Mesendoderm (in vitro differentiated cells): ENCODE data around the gene STX8.

Experiments
- DNase-seq: peaks from one replicate; pipeline ENCODE4 v3.0.0; 2013
- H2AK5ac ChIP-seq: 2 replicates; pipeline ENCODE4 v1.6.1; 2013; ENCODE audit warnings: low read length, inconsistent platforms
- H2BK120ac ChIP-seq: 2 replicates; pipeline ENCODE4 v1.6.1; 2013; ENCODE audit warnings: low read depth, mild to moderate bottlenecking, low read length, moderate library complexity, mixed read lengths
- H2BK15ac ChIP-seq: replicated peaks from 2 replicates; pipeline ENCODE4 v1.6.1; 2013; ENCODE audit warnings: low read depth, mild to moderate bottlenecking, moderate library complexity
- H2BK5ac ChIP-seq: 2 replicates; pipeline ENCODE4 v1.6.1; 2013; ENCODE audit warnings: low read length, inconsistent platforms
- H3K18ac ChIP-seq: 2 replicates; pipeline ENCODE4 v1.6.1; 2013; ENCODE audit warnings: mild to moderate bottlenecking, low read length, mixed read lengths
- H3K23ac ChIP-seq: one replicate; pipeline ENCODE4 v1.6.1; 2013; ENCODE audit warnings: low read length
- H3K27ac ChIP-seq: 2 replicates; pipeline ENCODE4 v1.5.1; 2013; ENCODE audit warnings: low read depth, mild to moderate bottlenecking, inconsistent platforms, low read length, moderate library complexity
- H3K27me3 ChIP-seq: 2 replicates; pipeline ENCODE4 v1.6.1; 2013; ENCODE audit warnings: low read length, control low read depth, mild to moderate bottlenecking, inconsistent platforms; ENCODE audit not compliant: insufficient read depth, poor library complexity
- H3K36me3 ChIP-seq: 2 replicates; pipeline ENCODE4 v1.6.1; 2013; ENCODE audit warnings: low read length, inconsistent platforms; ENCODE audit not compliant: control insufficient read depth, insufficient read depth
- H3K4ac ChIP-seq: one replicate; pipeline ENCODE4 v1.6.1; 2013; ENCODE audit warnings: low read depth, mild to moderate bottlenecking, low read length, moderate library complexity
- H3K4me1 ChIP-seq: 2 replicates; pipeline ENCODE4 v1.6.1; 2013; ENCODE audit warnings: low read depth, low read length, inconsistent platforms; ENCODE audit not compliant: control insufficient read depth
- H3K4me2 ChIP-seq: 2 replicates; pipeline ENCODE4 v1.6.1; 2013; ENCODE audit warnings: low read length
- H3K4me3 ChIP-seq: 2 replicates; pipeline ENCODE4 v1.5.1; 2013; ENCODE audit warnings: mild to moderate bottlenecking, low read length
- H3K56ac ChIP-seq: one replicate; pipeline ENCODE4 v1.6.1; 2013; ENCODE audit warnings: low read length
- H3K79me1 ChIP-seq: 2 replicates; pipeline ENCODE4 v1.6.1; 2013; ENCODE audit warnings: low read length, inconsistent platforms
- H3K79me2 ChIP-seq: 2 replicates; pipeline ENCODE4 v1.6.1; 2013; ENCODE audit warnings: mild to moderate bottlenecking, low read length; ENCODE audit not compliant: control insufficient read depth, insufficient read depth
- H3K9ac ChIP-seq: 2 replicates; pipeline ENCODE4 v1.6.1; 2013; ENCODE audit warnings: low read length, inconsistent platforms
- H4K5ac ChIP-seq: one replicate; pipeline ENCODE4 v1.6.1; 2013; ENCODE audit warnings: low read length
- H4K8ac ChIP-seq: one replicate; pipeline ENCODE4 v1.6.1; 2013; ENCODE audit warnings: low read depth, mild to moderate bottlenecking, control low read depth, low read length, moderate library complexity
- WGBS: extraction: QIAGEN DNeasy Blood & Tissue Kit; methylation state at CpG from one replicate; pipeline ENCODE4 v1.1.7; 2013; ENCODE audit warnings: low lambda C conversion rate, missing lambda C conversion rate; ENCODE audit not compliant: insufficient coverage; ENCODE audit errors: extremely low coverage; 5-methylcytosine and 5-hydroxymethylcytosine counted together

Gene STX8

GRCh38 chr17:9587969-9588656 lies 12.5 kb upstream of the STX8 start:
- H3K56ac ChIP-seq, result no peak overlapping the region
- H3K36me3 ChIP-seq, result no peaks in the 10 kb centered on the region
- H3K18ac ChIP-seq, result no peak overlapping the region
- H3K79me1 ChIP-seq, result no peaks in the 10 kb centered on the region
- H3K4me2 ChIP-seq, result no peak overlapping the region
- WGBS, result no CpG with 5 or more reads among the region's 10 CpGs
- H2BK5ac ChIP-seq, result no peak overlapping the region
- H3K4me3 ChIP-seq, result no peak overlapping the region
- no peak overlapping the region for H3K4ac ChIP-seq
- H2BK15ac ChIP-seq, result no peak overlapping the region
- no peak overlapping the region for H3K23ac ChIP-seq
- no peak overlapping the region for H2BK120ac ChIP-seq
- H3K27me3 ChIP-seq, result no peaks in the 10 kb centered on the region
- no peak overlapping the region for H3K27ac ChIP-seq
- no peaks in the 10 kb centered on the region for H3K79me2 ChIP-seq
- no peak overlapping the region for H4K8ac ChIP-seq
- H3K9ac ChIP-seq, result no peak overlapping the region
- H4K5ac ChIP-seq, result no peak overlapping the region
- no peaks in the 10 kb centered on the region for H3K4me1 ChIP-seq
- DNase-seq, result peak; percentile 21
- no peak overlapping the region for H2AK5ac ChIP-seq

GRCh38 chr17:9577373-9577709 lies 1.7 kb upstream of the STX8 start:
- WGBS, result 100% methylated on average over 1 of the region's 4 CpGs
- H3K56ac ChIP-seq, result no peak overlapping the region
- H3K27me3 ChIP-seq, result no peaks in the 10 kb centered on the region
- no peak overlapping the region for H3K9ac ChIP-seq
- no peaks in the 10 kb centered on the region for H3K79me2 ChIP-seq
- no peak overlapping the region for H3K4ac ChIP-seq
- no peak overlapping the region for H3K4me3 ChIP-seq
- H2AK5ac ChIP-seq, result no peak overlapping the region
- H3K23ac ChIP-seq, result no peak overlapping the region
- no peak for DNase-seq
- H3K4me2 ChIP-seq, result no peak overlapping the region
- no peak overlapping the region for H3K18ac ChIP-seq
- H3K36me3 ChIP-seq, result no peaks in the 10 kb centered on the region
- H3K4me1 ChIP-seq, result no peaks in the 10 kb centered on the region
- H2BK15ac ChIP-seq, result no peak overlapping the region
- H3K27ac ChIP-seq, result no peak overlapping the region
- no peak overlapping the region for H2BK120ac ChIP-seq
- H3K79me1 ChIP-seq, result no peaks in the 10 kb centered on the region
- H4K8ac ChIP-seq, result no peak overlapping the region
- H2BK5ac ChIP-seq, result no peak overlapping the region
- no peak overlapping the region for H4K5ac ChIP-seq

- Histone ChIP-seq H3K4me2 (peak within 1 kb of the TSS; percentile 92), H3K23ac (no peak within 1 kb of the TSS), H3K4me1 (no peaks in the 10 kb centered on the region), H3K4ac (no peak within 1 kb of the TSS), H3K18ac (no peak within 1 kb of the TSS), H3K79me2 (no peaks in the 10 kb centered on the region), H3K56ac (peak within 1 kb of the TSS; percentile 95), H3K4me3 (peak within 1 kb of the TSS; percentile 96), H4K8ac (no peak within 1 kb of the TSS), H3K27me3 (no peaks in the 10 kb centered on the region), H2BK120ac (no peak within 1 kb of the TSS), H3K79me1 (no peaks in the 10 kb centered on the region), H2AK5ac (no peak within 1 kb of the TSS), H4K5ac (no peak within 1 kb of the TSS), H3K27ac (peak within 1 kb of the TSS; percentile 0), H3K9ac (peak within 1 kb of the TSS; percentile 90), H2BK15ac (no peak within 1 kb of the TSS), H2BK5ac (no peak within 1 kb of the TSS), H3K36me3 (no peaks in the 10 kb centered on the region)
- DNase-seq, result peak; percentile 94
- WGBS, result no CpG with 5 or more reads among the region's 38 CpGs
Measured at GRCh38 chr17:9576521-9577372, 1.1 kb upstream of the STX8 start, which contains the start of gene CFAP52. Gene CFAP52, plus strand, starts transcription at chr17:9576642. Its CDS starts 54 bp downstream, at chr17:9576696.

- Histone ChIP-seq H2AK5ac (no peak overlapping the region), H3K4me2 (no peak overlapping the region), H2BK120ac (no peak overlapping the region), H3K9ac (no peak overlapping the region), H3K4ac (no peak overlapping the region), H3K56ac (no peak overlapping the region), H3K27me3 (no peaks in the 10 kb centered on the region), H3K23ac (no peak overlapping the region), H3K36me3 (no peaks in the 10 kb centered on the region), H3K79me2 (no peaks in the 10 kb centered on the region), H2BK15ac (no peak overlapping the region), H3K27ac (no peak overlapping the region), H3K4me3 (no peak overlapping the region), H4K5ac (no peak overlapping the region), H3K4me1 (no peaks in the 10 kb centered on the region), H2BK5ac (no peak overlapping the region), H3K79me1 (no peaks in the 10 kb centered on the region), H4K8ac (no peak overlapping the region), H3K18ac (no peak overlapping the region)
- no peak for DNase-seq
- WGBS, result no CpG with 5 or more reads among the region's 10 CpGs
Measured at GRCh38 chr17:9571201-9571600, 4.4 kb downstream of the STX8 start.

- no peak overlapping the region for H2AK5ac ChIP-seq
- H3K4me2 ChIP-seq, result no peak overlapping the region
- H3K23ac ChIP-seq, result no peak overlapping the region
- H3K27me3 ChIP-seq, result no peaks in the 10 kb centered on the region
- H4K5ac ChIP-seq, result no peak overlapping the region
- DNase-seq, result peak; percentile 8
- H3K36me3 ChIP-seq, result no peaks in the 10 kb centered on the region
- H3K56ac ChIP-seq, result no peak overlapping the region
- H3K18ac ChIP-seq, result no peak overlapping the region
- H4K8ac ChIP-seq, result no peak overlapping the region
- H2BK15ac ChIP-seq, result no peak overlapping the region
- H3K4ac ChIP-seq, result no peak overlapping the region
- no peaks in the 10 kb centered on the region for H3K79me2 ChIP-seq
- no peak overlapping the region for H2BK5ac ChIP-seq
- H3K4me3 ChIP-seq, result no peak overlapping the region
- no peak overlapping the region for H3K9ac ChIP-seq
- no peaks in the 10 kb centered on the region for H3K4me1 ChIP-seq
- H3K27ac ChIP-seq, result no peak overlapping the region
- WGBS, result no CpG with 5 or more reads among the region's 11 CpGs
- no peaks in the 10 kb centered on the region for H3K79me1 ChIP-seq
- H2BK120ac ChIP-seq, result no peak overlapping the region
Measured at GRCh38 chr17:9568957-9569588, 6.5 kb downstream of the STX8 start.
